Posterior cingulate gyrus (tissue), 11 donors: ENCODE measurements around the gene HAS3.

Experiments
- DNase-seq, 10 donors: peaks; one replicate each; pipeline versions ENCODE4 v3.0.0 to v3.0.0-alpha.2; 2020 to 2021; ENCODE audit warnings: mixed read lengths in 3 of 10
- intact Hi-C: fragments of 100-400 bp; cut with DNase I; formaldehyde crosslinking; loops from one replicate; pipeline ENCODE4 v1.15.1; 2023

The HAS3 gene

GRCh38 chr16:69088684-69089083 is 16.8 kb upstream of the HAS3 start:
- intact Hi-C loops = no loop called here
- peak in 2 of 10 donors; percentile 13 to 21 for DNase-seq

GRCh38 chr16:69089091-69089910 is 16.2 kb upstream of the HAS3 start:
- peak in 6 of 10 donors; percentile 42 to 87 (median 72) for DNase-seq

GRCh38 chr16:69093974-69094373 is 11.5 kb upstream of the HAS3 start:
- peak in 2 of 10 donors; percentile 33 to 36 for DNase-seq
- intact Hi-C loops = no loop called here

More at GRCh38 chr16:69089091-69089910, 16.2 kb upstream of the HAS3 start:
- intact Hi-C loops = no loop called here

- intact Hi-C loops = no loop called here
- no peak for DNase-seq
Observed at GRCh38 chr16:69094501-69094900, 11.0 kb upstream of the HAS3 start.

- intact Hi-C loops = no loop called here
Observed at GRCh38 chr16:69095193-69095592, 10.3 kb upstream of the HAS3 start.

GRCh38 chr16:69100071-69100691 is 5.3 kb upstream of the HAS3 start:
- intact Hi-C loops = loop anchor here (5.0 kb wide), 1 partner anchor 103 kb away; no protein-coding TSS in a partner anchor

More at GRCh38 chr16:69095193-69095592, 10.3 kb upstream of the HAS3 start:
- peak in 2 of 10 donors; percentile 31 to 50 for DNase-seq

GRCh38 chr16:69106491-69107315 is 1.2 kb downstream of the HAS3 start:
- intact Hi-C loops = no loop called here
- peak in 2 of 10 donors; percentile 66 to 82 for DNase-seq

More at GRCh38 chr16:69100071-69100691, 5.3 kb upstream of the HAS3 start:
- peak in 3 of 10 donors; percentile 43 to 73 (median 55) for DNase-seq

GRCh38 chr16:69107316-69107962 is 2.0 kb downstream of the HAS3 start:
- peak in 2 of 10 donors; percentile 77 to 86 for DNase-seq
- intact Hi-C loops = no loop called here

- intact Hi-C loops = no loop called here
- DNase-seq = peak in 1 of 10 donors; percentile 70
Observed at GRCh38 chr16:69108064-69108904, 2.8 kb downstream of the HAS3 start.

GRCh38 chr16:69108905-69109252 is 3.4 kb downstream of the HAS3 start:
- intact Hi-C loops = no loop called here
- peak in 1 of 10 donors; percentile 25 for DNase-seq

GRCh38 chr16:69109486-69110270 is 4.2 kb downstream of the HAS3 start:
- peak in 1 of 10 donors; percentile 75 for DNase-seq
- intact Hi-C loops = no loop called here

- intact Hi-C loops = no loop called here
- peak in 1 of 10 donors; percentile 3 for DNase-seq
Observed at GRCh38 chr16:69110406-69110805, 5.0 kb downstream of the HAS3 start.

- DNase-seq = no peak
- intact Hi-C loops = no loop called here
Observed at GRCh38 chr16:69111216-69111875, 5.9 kb downstream of the HAS3 start.

- intact Hi-C loops = no loop called here
- no peak for DNase-seq
Observed at GRCh38 chr16:69111876-69112230, 6.4 kb downstream of the HAS3 start.

GRCh38 chr16:69112285-69113129 is 7.1 kb downstream of the HAS3 start:
- peak in 3 of 10 donors; percentile 13 to 40 (median 38) for DNase-seq
- intact Hi-C loops = no loop called here

GRCh38 chr16:69113216-69113615 is 7.8 kb downstream of the HAS3 start:
- intact Hi-C loops = no loop called here
- DNase-seq = no peak

- intact Hi-C loops = no loop called here
- no peak for DNase-seq
Observed at GRCh38 chr16:69114346-69114975, 9.0 kb downstream of the HAS3 start.
